ENCODE results near the gene KDM4B.

The KDM4B gene

DNA sequence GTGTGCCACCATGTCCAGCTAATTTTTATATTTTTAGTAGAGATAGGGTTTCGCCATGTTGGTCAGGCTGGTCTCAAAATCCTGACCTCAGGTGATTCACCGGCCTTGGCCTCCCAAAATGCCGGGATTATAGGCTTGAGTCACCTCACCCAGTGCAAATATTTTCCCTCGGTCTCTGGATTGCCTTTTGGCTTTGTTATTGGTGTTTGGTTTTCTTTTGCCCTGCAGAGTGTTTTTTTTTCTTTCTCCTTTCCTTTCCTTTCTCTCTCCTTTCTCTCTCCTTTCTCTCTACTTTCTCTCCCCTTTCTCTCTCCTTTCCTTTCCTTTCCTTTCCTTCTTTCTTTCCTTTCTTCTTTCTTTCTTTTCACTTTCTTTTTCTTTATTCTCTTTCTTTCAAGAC, 33.2 kb downstream of the KDM4B start:
- peak overlapping the region; percentile 65 for H3K27ac ChIP-seq (ENCODE audit: poor library complexity, severe bottlenecking)
- DNase-seq (ENCODE audit: low spot score) (no peak), ATAC-seq (ENCODE audit: low read depth) (peak; percentile 80)
- peaks cover 12% of the 10 kb centered on the region for H3K4me1 ChIP-seq (ENCODE audit: insufficient read depth, poor library complexity, severe bottlenecking)
- no peak overlapping the region for H3K4me3 ChIP-seq (ENCODE audit: severe bottlenecking)
- TF ChIP-seq, protein P1, sequence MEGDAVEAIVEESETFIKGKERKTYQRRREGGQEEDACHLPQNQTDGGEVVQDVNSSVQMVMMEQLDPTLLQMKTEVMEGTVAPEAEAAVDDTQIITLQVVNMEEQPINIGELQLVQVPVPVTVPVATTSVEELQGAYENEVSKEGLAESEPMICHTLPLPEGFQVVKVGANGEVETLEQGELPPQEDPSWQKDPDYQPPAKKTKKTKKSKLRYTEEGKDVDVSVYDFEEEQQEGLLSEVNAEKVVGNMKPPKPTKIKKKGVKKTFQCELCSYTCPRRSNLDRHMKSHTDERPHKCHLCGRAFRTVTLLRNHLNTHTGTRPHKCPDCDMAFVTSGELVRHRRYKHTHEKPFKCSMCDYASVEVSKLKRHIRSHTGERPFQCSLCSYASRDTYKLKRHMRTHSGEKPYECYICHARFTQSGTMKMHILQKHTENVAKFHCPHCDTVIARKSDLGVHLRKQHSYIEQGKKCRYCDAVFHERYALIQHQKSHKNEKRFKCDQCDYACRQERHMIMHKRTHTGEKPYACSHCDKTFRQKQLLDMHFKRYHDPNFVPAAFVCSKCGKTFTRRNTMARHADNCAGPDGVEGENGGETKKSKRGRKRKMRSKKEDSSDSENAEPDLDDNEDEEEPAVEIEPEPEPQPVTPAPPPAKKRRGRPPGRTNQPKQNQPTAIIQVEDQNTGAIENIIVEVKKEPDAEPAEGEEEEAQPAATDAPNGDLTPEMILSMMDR (IDR thresholded peaks at IDR 0.05; ENCODE audit: poor library complexity, severe bottlenecking) = no peak
- H3K27me3 ChIP-seq (ENCODE audit: insufficient read depth, poor library complexity, severe bottlenecking) = no peaks in the 10 kb centered on the region
- H3K9me3 ChIP-seq (ENCODE audit: severe bottlenecking) = no peaks in the 10 kb centered on the region
- H3K36me3 ChIP-seq (ENCODE audit: low read depth) = no peaks in the 10 kb centered on the region

DNA sequence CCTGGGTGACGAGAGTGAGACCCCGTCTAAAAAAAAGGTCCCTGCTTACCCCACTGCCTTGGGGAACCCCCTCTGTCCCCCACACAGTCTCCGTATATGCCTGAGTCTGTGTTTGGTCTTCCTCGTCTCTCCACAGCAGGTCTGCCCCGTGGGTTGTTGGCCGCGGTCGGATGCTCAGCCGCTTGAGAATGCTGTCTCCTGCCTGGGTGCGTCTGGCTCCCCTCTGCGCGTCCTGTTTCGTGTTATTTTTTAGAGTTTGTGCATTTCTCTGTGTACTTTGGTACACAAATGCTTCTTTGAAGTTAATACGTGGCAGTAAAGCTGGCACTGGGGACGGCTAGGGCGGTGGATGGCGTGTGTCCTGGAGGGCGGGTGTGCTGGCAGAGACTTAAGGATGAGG, 34.9 kb downstream of the KDM4B start:
- H3K27ac ChIP-seq (ENCODE audit: poor library complexity, severe bottlenecking) = no peak overlapping the region
- ATAC-seq (ENCODE audit: low read depth) = no peak

DNA sequence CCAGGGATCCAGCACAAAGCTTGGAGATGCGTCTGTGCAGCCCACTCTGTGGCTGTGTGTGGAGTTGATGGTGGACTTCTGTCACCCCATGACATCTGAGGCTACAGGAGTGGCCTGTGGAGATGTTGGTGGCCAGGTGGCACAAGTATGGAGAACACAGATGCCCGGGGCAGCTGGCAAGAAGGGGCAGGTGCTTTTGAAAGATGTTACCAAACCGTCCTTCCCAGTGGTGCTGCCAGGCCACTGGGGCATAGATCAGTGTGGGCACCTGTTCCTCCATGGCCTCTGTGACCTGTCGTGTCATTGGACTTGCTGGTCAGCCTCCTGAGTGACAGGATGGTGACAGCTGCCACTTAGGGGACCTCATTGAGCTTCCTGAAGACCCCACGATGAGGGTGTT, 36.2 kb downstream of the KDM4B start:
- H3K27ac ChIP-seq (ENCODE audit: poor library complexity, severe bottlenecking) = no peak overlapping the region
- TF ChIP-seq, protein P1 (IDR thresholded peaks at IDR 0.05; ENCODE audit: poor library complexity, severe bottlenecking) = no peak
- H3K27me3 ChIP-seq (ENCODE audit: insufficient read depth, poor library complexity, severe bottlenecking) = no peaks in the 10 kb centered on the region
- H3K36me3 ChIP-seq (ENCODE audit: low read depth) = no peaks in the 10 kb centered on the region
- H3K9me3 ChIP-seq (ENCODE audit: severe bottlenecking) = no peaks in the 10 kb centered on the region
- DNase-seq (ENCODE audit: low spot score) (no peak), ATAC-seq (ENCODE audit: low read depth) (no peak)
- peaks cover 12% of the 10 kb centered on the region for H3K4me1 ChIP-seq (ENCODE audit: insufficient read depth, poor library complexity, severe bottlenecking)
- no peak overlapping the region for H3K4me3 ChIP-seq (ENCODE audit: severe bottlenecking)

More for the DNA sequence above, 34.9 kb downstream of the KDM4B start:
- no peaks in the 10 kb centered on the region for H3K9me3 ChIP-seq (ENCODE audit: severe bottlenecking)
- no peak overlapping the region for H3K4me3 ChIP-seq (ENCODE audit: severe bottlenecking)
- no peaks in the 10 kb centered on the region for H3K27me3 ChIP-seq (ENCODE audit: insufficient read depth, poor library complexity, severe bottlenecking)
- no peak for DNase-seq (ENCODE audit: low spot score)
- peaks cover 12% of the 10 kb centered on the region for H3K4me1 ChIP-seq (ENCODE audit: insufficient read depth, poor library complexity, severe bottlenecking)
- TF ChIP-seq, protein P1 (IDR thresholded peaks at IDR 0.05; ENCODE audit: poor library complexity, severe bottlenecking) = no peak
- no peaks in the 10 kb centered on the region for H3K36me3 ChIP-seq (ENCODE audit: low read depth)

DNA sequence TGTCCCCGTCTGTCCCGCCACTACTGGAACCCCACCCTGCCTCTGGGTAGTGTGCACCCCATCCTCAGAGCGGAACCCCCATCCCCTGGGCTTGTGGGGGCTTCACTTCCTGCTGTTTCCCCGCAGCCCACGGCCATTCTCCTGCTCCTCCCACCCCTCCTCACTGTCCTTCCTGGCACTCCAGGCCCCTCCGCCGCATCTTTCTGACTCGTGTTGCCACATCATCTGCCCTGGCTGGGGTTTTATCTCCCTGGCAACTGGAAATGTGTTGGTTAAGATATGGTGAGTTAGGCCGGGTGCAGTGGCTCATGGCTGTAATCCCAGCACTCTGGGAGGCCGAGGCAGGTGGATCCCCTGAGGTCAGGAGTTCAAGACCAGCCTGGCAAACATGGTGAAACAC, 37.3 kb downstream of the KDM4B start:
- Histone ChIP-seq H3K9me3 (ENCODE audit: severe bottlenecking) (no peaks in the 10 kb centered on the region), H3K4me3 (ENCODE audit: severe bottlenecking) (no peak overlapping the region), H3K27ac (ENCODE audit: poor library complexity, severe bottlenecking) (no peak overlapping the region), H3K27me3 (ENCODE audit: insufficient read depth, poor library complexity, severe bottlenecking) (no peaks in the 10 kb centered on the region), H3K36me3 (ENCODE audit: low read depth) (no peaks in the 10 kb centered on the region), H3K4me1 (ENCODE audit: insufficient read depth, poor library complexity, severe bottlenecking) (peaks cover 12% of the 10 kb centered on the region)
- DNase-seq (ENCODE audit: low spot score) (no peak), ATAC-seq (ENCODE audit: low read depth) (no peak)
- TF ChIP-seq, protein P1 (IDR thresholded peaks at IDR 0.05; ENCODE audit: poor library complexity, severe bottlenecking) = no peak

DNA sequence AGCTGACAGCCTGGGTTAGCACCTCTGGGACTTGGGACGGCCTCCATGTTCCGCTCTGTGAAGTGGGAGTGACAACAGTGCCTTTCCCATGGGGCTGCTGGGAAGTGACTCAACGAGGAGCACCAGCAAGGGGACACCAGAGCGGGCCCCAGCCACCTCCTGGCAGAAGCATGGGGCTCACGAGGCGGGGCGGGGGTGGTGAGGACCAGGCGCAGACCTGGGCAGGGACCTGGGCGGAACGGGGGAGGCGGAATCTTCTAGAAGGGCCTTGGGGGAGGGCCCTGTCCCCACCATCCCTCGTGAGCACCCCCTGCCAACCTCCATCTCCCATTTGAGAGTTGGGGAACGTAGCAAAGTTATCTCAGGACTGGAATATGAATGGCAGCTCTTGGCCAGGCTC, 37.9 kb downstream of the KDM4B start:
- ATAC-seq (ENCODE audit: low read depth) = no peak
- H3K27ac ChIP-seq (ENCODE audit: poor library complexity, severe bottlenecking) = no peak overlapping the region
- no peaks in the 10 kb centered on the region for H3K27me3 ChIP-seq (ENCODE audit: insufficient read depth, poor library complexity, severe bottlenecking)

More for the DNA sequence above, 37.9 kb downstream of the KDM4B start:
- Histone ChIP-seq H3K36me3 (ENCODE audit: low read depth) (no peaks in the 10 kb centered on the region), H3K4me3 (ENCODE audit: severe bottlenecking) (no peak overlapping the region), H3K4me1 (ENCODE audit: insufficient read depth, poor library complexity, severe bottlenecking) (peaks cover 9% of the 10 kb centered on the region), H3K9me3 (ENCODE audit: severe bottlenecking) (no peaks in the 10 kb centered on the region)
- DNase-seq (ENCODE audit: low spot score) = no peak
- TF ChIP-seq, protein P1 (IDR thresholded peaks at IDR 0.05; ENCODE audit: poor library complexity, severe bottlenecking) = no peak
